BLaER1 treated with 17β-estradiol and CSF1 and Interleukin-3, amounts not matched to agents 10 nM and 100 nM (cell line): ENCODE measurements around the gene SPTBN1.

Experiments
- H3K27ac ChIP-seq, 11 experiments: shearing (Covaris generic); formaldehyde crosslinking; 2 replicates each; pipeline ENCODE4 v1.8.1; 2022
- H3K27me3 ChIP-seq, 11 experiments: shearing (Covaris generic); formaldehyde crosslinking; 2 replicates each; pipeline ENCODE4 v1.8.1; 2022
- H3K36me3 ChIP-seq, 11 experiments: shearing (Covaris generic); formaldehyde crosslinking; 2 replicates each; pipeline ENCODE4 v1.8.1; 2022
- H3K4me1 ChIP-seq, 10 experiments: shearing (Covaris generic); formaldehyde crosslinking; 2 replicates each; pipeline ENCODE4 v1.8.1; 2022
- H3K4me2 ChIP-seq, 11 experiments: shearing (Covaris generic); formaldehyde crosslinking; 2 replicates each; pipeline ENCODE4 v1.8.1; 2022
- H3K4me3 ChIP-seq, 10 experiments: shearing (Covaris generic); formaldehyde crosslinking; 2 replicates each; pipeline ENCODE4 v1.8.1; 2022
- H3K9ac ChIP-seq, 11 experiments: shearing (Covaris generic); formaldehyde crosslinking; 2 replicates each; pipeline ENCODE4 v1.8.1; 2022
- H3K9me3 ChIP-seq, 11 experiments: shearing (Covaris generic); formaldehyde crosslinking; replicated peaks in 1 of 11; 2 replicates each; pipeline ENCODE4 v1.8.1; 2022
- H4K20me1 ChIP-seq, 11 experiments: shearing (Covaris generic); formaldehyde crosslinking; 2 replicates each; pipeline ENCODE4 v1.8.1; 2022
- Cebpa-rat ChIP-seq, 11 experiments: shearing (Covaris generic); IDR thresholded peaks; 2 replicates each; pipeline ENCODE4 v1.8.1; 2022

Gene SPTBN1

GRCh38 chr2:54626131-54626530, 170.0 kb downstream of the SPTBN1 start:
- TF ChIP-seq Cebpa-rat (IDR thresholded peaks at IDR 0.05) = no peak
- H4K20me1 ChIP-seq = peaks cover 0 to 37% (median 10%) of the 10 kb centered on the region in 11 experiments; a peak in 10 of 22 replicates
- H3K9ac ChIP-seq = peak overlapping the region in 4 of 11 experiments; percentile 22 to 62 (median 34); a peak in 5 of 22 replicates
- peak overlapping the region in 9 of 11 experiments; percentile 35 to 65 (median 59); a peak in 17 of 22 replicates for H3K27ac ChIP-seq
- H3K27me3 ChIP-seq = no peaks in the 10 kb centered on the region
- no peak overlapping the region; a peak in 1 of 20 replicates for H3K4me3 ChIP-seq
- H3K9me3 ChIP-seq = 0 out of 22 replicates have a peak, but pooled peaks cover 0 to 4% (median 0%) of the 10 kb centered on the region in 11 experiments
- peaks cover 38 to 99% (median 93%) of the 10 kb centered on the region in 10 experiments for H3K4me1 ChIP-seq
- H3K4me2 ChIP-seq = peak overlapping the region; percentile 60 to 91 (median 76)
- H3K36me3 ChIP-seq = peaks cover 55 to 99% (median 97%) of the 10 kb centered on the region in 11 experiments

- Histone ChIP-seq H3K36me3 (peaks cover 55 to 99% (median 97%) of the 10 kb centered on the region in 11 experiments), H3K9ac (peak overlapping the region in 1 of 11 experiments; percentile 22; a peak in 1 of 22 replicates), H4K20me1 (peaks cover 0 to 43% (median 10%) of the 10 kb centered on the region in 11 experiments; a peak in 10 of 22 replicates), H3K4me3 (no peak overlapping the region; a peak in 1 of 20 replicates), H3K4me2 (peak overlapping the region; percentile 6 to 91 (median 71); a peak in 17 of 22 replicates), H3K27ac (peak overlapping the region in 7 of 11 experiments; percentile 55 to 65 (median 59); a peak in 12 of 22 replicates), H3K9me3 (0 out of 22 replicates have a peak, but pooled peaks cover 0 to 4% (median 0%) of the 10 kb centered on the region in 11 experiments), H3K27me3 (no peaks in the 10 kb centered on the region), H3K4me1 (peaks cover 44 to 99% (median 93%) of the 10 kb centered on the region in 10 experiments)
- no peak for TF ChIP-seq Cebpa-rat (IDR thresholded peaks at IDR 0.05)
These were observed 170.8 kb downstream of the SPTBN1 start for GRCh38 chr2:54626884-54627283.

- peaks cover 51 to 99% (median 97%) of the 10 kb centered on the region in 11 experiments for H3K36me3 ChIP-seq
- no peak for TF ChIP-seq Cebpa-rat (IDR thresholded peaks at IDR 0.05)
- H3K27ac ChIP-seq = peak overlapping the region in 4 of 11 experiments; percentile 17 to 84 (median 62); a peak in 5 of 22 replicates
- peak overlapping the region in 2 of 11 experiments; percentile 3 to 22; a peak in 1 of 22 replicates for H3K9ac ChIP-seq
- H3K27me3 ChIP-seq = no peaks in the 10 kb centered on the region
- H3K4me1 ChIP-seq = peaks cover 55 to 99% (median 98%) of the 10 kb centered on the region in 10 experiments
- no peak overlapping the region for H3K4me3 ChIP-seq
- 0 out of 22 replicates have a peak, but pooled peaks cover 0 to 4% (median 0%) of the 10 kb centered on the region in 11 experiments for H3K9me3 ChIP-seq
- H4K20me1 ChIP-seq = peaks cover 0 to 54% (median 16%) of the 10 kb centered on the region in 11 experiments; a peak in 12 of 22 replicates
- peak overlapping the region in 8 of 11 experiments; percentile 7 to 93 (median 56); a peak in 14 of 22 replicates for H3K4me2 ChIP-seq
These were observed 171.8 kb downstream of the SPTBN1 start for GRCh38 chr2:54627973-54628372.

GRCh38 chr2:54628418-54628817, 172.3 kb downstream of the SPTBN1 start:
- peak overlapping the region in 1 of 11 experiments; percentile 22; a peak in 1 of 22 replicates for H3K9ac ChIP-seq
- 0 out of 22 replicates have a peak, but pooled peaks cover 0 to 4% (median 0%) of the 10 kb centered on the region in 11 experiments for H3K9me3 ChIP-seq
- peak overlapping the region in 8 of 11 experiments; percentile 7 to 93 (median 56); a peak in 13 of 22 replicates for H3K4me2 ChIP-seq
- H3K27me3 ChIP-seq = no peaks in the 10 kb centered on the region
- no peak overlapping the region; a peak in 1 of 20 replicates for H3K4me3 ChIP-seq
- TF ChIP-seq Cebpa-rat (IDR thresholded peaks at IDR 0.05) = no peak
- peaks cover 58 to 99% (median 98%) of the 10 kb centered on the region in 10 experiments for H3K4me1 ChIP-seq
- peaks cover 0 to 58% (median 19%) of the 10 kb centered on the region in 11 experiments; a peak in 13 of 22 replicates for H4K20me1 ChIP-seq
- H3K27ac ChIP-seq = peak overlapping the region in 5 of 11 experiments; percentile 7 to 84 (median 82); a peak in 8 of 22 replicates
- H3K36me3 ChIP-seq = peaks cover 52 to 99% (median 97%) of the 10 kb centered on the region in 11 experiments

DNA sequence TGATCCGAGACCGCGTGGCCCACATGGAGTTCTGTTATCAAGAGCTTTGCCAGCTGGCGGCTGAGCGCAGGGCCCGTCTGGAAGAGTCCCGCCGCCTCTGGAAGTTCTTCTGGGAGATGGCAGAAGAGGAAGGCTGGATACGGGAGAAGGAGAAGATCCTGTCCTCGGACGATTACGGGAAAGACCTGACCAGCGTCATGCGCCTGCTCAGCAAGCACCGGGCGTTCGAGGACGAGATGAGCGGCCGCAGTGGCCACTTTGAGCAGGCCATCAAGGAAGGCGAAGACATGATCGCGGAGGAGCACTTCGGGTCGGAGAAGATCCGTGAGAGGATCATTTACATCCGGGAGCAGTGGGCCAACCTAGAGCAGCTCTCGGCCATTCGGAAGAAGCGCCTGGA, 172.8 kb downstream of the SPTBN1 start:
- no peak for TF ChIP-seq Cebpa-rat (IDR thresholded peaks at IDR 0.05)
- peaks cover 52 to 99% (median 95%) of the 10 kb centered on the region in 11 experiments for H3K36me3 ChIP-seq

DNA sequence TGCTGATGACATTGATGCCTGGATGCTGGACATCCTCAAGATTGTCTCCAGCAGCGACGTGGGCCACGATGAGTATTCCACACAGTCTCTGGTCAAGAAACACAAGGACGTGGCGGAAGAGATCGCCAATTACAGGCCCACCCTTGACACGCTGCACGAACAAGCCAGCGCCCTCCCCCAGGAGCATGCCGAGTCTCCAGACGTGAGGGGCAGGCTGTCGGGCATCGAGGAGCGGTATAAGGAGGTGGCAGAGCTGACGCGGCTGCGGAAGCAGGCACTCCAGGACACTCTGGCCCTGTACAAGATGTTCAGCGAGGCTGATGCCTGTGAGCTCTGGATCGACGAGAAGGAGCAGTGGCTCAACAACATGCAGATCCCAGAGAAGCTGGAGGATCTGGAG, 173.3 kb downstream of the SPTBN1 start:
- no peaks in the 10 kb centered on the region for H3K27me3 ChIP-seq
- peak overlapping the region in 4 of 11 experiments; percentile 41 to 84 (median 82); a peak in 8 of 22 replicates for H3K27ac ChIP-seq
- H3K36me3 ChIP-seq = peaks cover 52 to 99% (median 92%) of the 10 kb centered on the region in 11 experiments
- TF ChIP-seq Cebpa-rat (IDR thresholded peaks at IDR 0.05) = no peak
- peak overlapping the region in 10 of 11 experiments; percentile 10 to 93 (median 76); a peak in 15 of 22 replicates for H3K4me2 ChIP-seq
- peak overlapping the region in 4 of 11 experiments; percentile 7 to 29 (median 11); a peak in 2 of 22 replicates for H3K9ac ChIP-seq
- 0 out of 22 replicates have a peak, but pooled peaks cover 0 to 4% (median 0%) of the 10 kb centered on the region in 11 experiments for H3K9me3 ChIP-seq
- H3K4me1 ChIP-seq = peaks cover 58 to 99% (median 98%) of the 10 kb centered on the region in 10 experiments
- peaks cover 0 to 68% (median 26%) of the 10 kb centered on the region in 11 experiments; a peak in 13 of 22 replicates for H4K20me1 ChIP-seq
- peak overlapping the region in 1 of 10 experiments; percentile 5; a peak in 1 of 20 replicates for H3K4me3 ChIP-seq

More for the DNA sequence above, 172.8 kb downstream of the SPTBN1 start:
- peaks cover 58 to 99% (median 98%) of the 10 kb centered on the region in 10 experiments for H3K4me1 ChIP-seq
- H3K27me3 ChIP-seq = no peaks in the 10 kb centered on the region
- 0 out of 22 replicates have a peak, but pooled peaks cover 0 to 4% (median 0%) of the 10 kb centered on the region in 11 experiments for H3K9me3 ChIP-seq
- H3K4me3 ChIP-seq = no peak overlapping the region; a peak in 1 of 20 replicates
- H3K9ac ChIP-seq = peak overlapping the region in 2 of 11 experiments; percentile 10 to 29; a peak in 1 of 22 replicates
- H3K4me2 ChIP-seq = peak overlapping the region in 6 of 11 experiments; percentile 46 to 93 (median 84); a peak in 12 of 22 replicates
- peaks cover 0 to 64% (median 22%) of the 10 kb centered on the region in 11 experiments; a peak in 13 of 22 replicates for H4K20me1 ChIP-seq
- peak overlapping the region in 5 of 11 experiments; percentile 7 to 84 (median 82); a peak in 7 of 22 replicates for H3K27ac ChIP-seq

DNA sequence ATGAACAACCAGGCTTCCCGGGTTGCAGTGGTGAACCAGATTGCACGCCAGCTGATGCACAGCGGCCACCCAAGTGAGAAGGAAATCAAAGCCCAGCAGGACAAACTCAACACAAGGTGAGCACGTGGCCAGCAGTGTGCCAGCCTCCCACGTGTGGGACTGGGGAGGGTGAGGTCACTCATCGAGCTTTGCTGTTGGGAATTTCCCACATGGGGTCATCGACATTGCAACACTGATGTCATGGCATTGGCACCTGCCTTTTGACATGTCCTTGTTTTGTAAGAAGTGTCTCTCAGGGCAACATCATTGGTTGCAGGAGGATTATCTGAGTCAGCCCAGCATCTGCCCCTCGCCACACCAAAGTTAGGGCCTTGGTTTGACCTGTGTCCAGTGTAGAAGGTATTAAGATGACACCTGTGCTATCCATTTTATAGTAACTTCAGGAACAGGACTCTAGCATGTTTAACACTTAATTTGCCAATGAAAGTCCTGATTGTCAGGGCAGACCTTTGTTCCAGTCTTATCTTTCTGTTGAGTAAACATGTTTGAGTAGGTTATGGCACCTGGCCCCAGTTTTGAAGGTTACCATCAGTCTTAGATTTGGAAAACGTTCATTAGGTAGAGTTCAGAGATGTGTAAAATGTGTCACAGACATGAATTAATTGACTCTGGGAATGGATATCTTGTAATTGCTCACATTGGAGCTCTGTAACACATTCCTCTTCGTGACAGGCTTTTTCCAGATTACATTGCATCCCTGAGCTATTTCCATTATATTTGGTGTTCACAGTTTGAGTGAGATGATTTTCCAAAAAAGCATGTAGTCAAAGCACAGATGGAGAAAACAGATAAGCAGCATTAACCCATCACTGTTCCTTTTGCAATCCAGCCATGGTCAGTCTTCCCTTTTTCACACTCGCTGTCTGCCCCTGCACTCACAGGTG, 174.1 kb downstream of the SPTBN1 start:
- Histone ChIP-seq H3K4me2 (peak overlapping the region; percentile 4 to 93 (median 78); a peak in 18 of 22 replicates), H3K27me3 (no peaks in the 10 kb centered on the region), H3K27ac (peak overlapping the region in 7 of 11 experiments; percentile 0 to 84 (median 81); a peak in 9 of 22 replicates), H3K4me3 (peak overlapping the region in 1 of 10 experiments; percentile 5; a peak in 2 of 20 replicates), H4K20me1 (peaks cover 0 to 76% (median 33%) of the 10 kb centered on the region in 11 experiments; a peak in 14 of 22 replicates), H3K9ac (peak overlapping the region in 4 of 11 experiments; percentile 7 to 77 (median 44); a peak in 2 of 22 replicates), H3K9me3 (0 out of 22 replicates have a peak, but pooled peaks cover 0 to 4% (median 0%) of the 10 kb centered on the region in 11 experiments), H3K36me3 (peaks cover 52 to 99% (median 91%) of the 10 kb centered on the region in 11 experiments), H3K4me1 (peaks cover 58 to 99% (median 98%) of the 10 kb centered on the region in 10 experiments)
- 0 out of 22 replicates have a peak, but pooled peaks of 1 of the 11 experiments have one; percentile 48 for TF ChIP-seq Cebpa-rat (IDR thresholded peaks at IDR 0.05)
